ENCODE results near the gene RPRD1B. TPM values are rescaled to one million over a fixed set of nuclear protein-coding genes. Genes with fewer than 3 reads are reported as not detected.

The RPRD1B gene
- total RNA-seq, 2 experiments from 2014 or later: 54.8 to 55.7 TPM

- no peak for ATAC-seq (ENCODE audit: poor library complexity)
- CTCF ChIA-PET: no interaction called here
- Histone ChIP-seq H3K4me3 (ENCODE audit: low read length) (no peak overlapping the region), H3K27me3 (ENCODE audit: control insufficient read depth in 1 of 2, insufficient read depth in 2 of 2, low read length in 2 of 2) (no peaks in the 10 kb centered on the region), H3K4me1 (ENCODE audit: insufficient read depth, low read length) (peaks cover 3% of the 10 kb centered on the region), H3K36me3 (ENCODE audit: insufficient read depth, low read length) (peaks cover 86% of the 10 kb centered on the region), H3K27ac (ENCODE audit: low read depth in 1 of 2, low read length in 2 of 2) (no peak overlapping the region), H3K9me3 (ENCODE audit: control insufficient read depth in 1 of 2, insufficient read depth in 1 of 2, low read length in 2 of 2) (no peaks in the 10 kb centered on the region)
- POLR2A ChIA-PET: no interaction called here
- Mint-ChIP-seq H3K27ac (no peak overlapping the region), H3K9me3 (no peaks in the 10 kb centered on the region), H3K4me3 (no peak overlapping the region), H3K27me3 (no peaks in the 10 kb centered on the region), H3K4me1 (ENCODE audit: low read depth) (peaks cover 9% of the 10 kb centered on the region), H3K36me3 (ENCODE audit: low read depth) (peaks cover 22% of the 10 kb centered on the region)
- TF ChIP-seq, protein P1, sequence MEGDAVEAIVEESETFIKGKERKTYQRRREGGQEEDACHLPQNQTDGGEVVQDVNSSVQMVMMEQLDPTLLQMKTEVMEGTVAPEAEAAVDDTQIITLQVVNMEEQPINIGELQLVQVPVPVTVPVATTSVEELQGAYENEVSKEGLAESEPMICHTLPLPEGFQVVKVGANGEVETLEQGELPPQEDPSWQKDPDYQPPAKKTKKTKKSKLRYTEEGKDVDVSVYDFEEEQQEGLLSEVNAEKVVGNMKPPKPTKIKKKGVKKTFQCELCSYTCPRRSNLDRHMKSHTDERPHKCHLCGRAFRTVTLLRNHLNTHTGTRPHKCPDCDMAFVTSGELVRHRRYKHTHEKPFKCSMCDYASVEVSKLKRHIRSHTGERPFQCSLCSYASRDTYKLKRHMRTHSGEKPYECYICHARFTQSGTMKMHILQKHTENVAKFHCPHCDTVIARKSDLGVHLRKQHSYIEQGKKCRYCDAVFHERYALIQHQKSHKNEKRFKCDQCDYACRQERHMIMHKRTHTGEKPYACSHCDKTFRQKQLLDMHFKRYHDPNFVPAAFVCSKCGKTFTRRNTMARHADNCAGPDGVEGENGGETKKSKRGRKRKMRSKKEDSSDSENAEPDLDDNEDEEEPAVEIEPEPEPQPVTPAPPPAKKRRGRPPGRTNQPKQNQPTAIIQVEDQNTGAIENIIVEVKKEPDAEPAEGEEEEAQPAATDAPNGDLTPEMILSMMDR (IDR thresholded peaks at IDR 0.05): no peak
- intact Hi-C loops (cut with DNase I, micrococcal nuclease): no loop called here
- no peak for DNase-seq
These were observed 27.6 kb downstream of the RPRD1B start for GRCh38 chr20:38061109-38061508.

GRCh38 chr20:38062890-38063289, 29.3 kb downstream of the RPRD1B start:
- Histone ChIP-seq H3K36me3 (ENCODE audit: insufficient read depth, low read length) (peaks cover 94% of the 10 kb centered on the region), H3K27me3 (ENCODE audit: control insufficient read depth in 1 of 2, insufficient read depth in 2 of 2, low read length in 2 of 2) (no peaks in the 10 kb centered on the region), H3K27ac (ENCODE audit: low read depth in 1 of 2, low read length in 2 of 2) (no peak overlapping the region), H3K4me3 (ENCODE audit: low read length) (no peak overlapping the region), H3K9me3 (ENCODE audit: control insufficient read depth in 1 of 2, insufficient read depth in 1 of 2, low read length in 2 of 2) (no peaks in the 10 kb centered on the region), H3K4me1 (ENCODE audit: insufficient read depth, low read length) (no peaks in the 10 kb centered on the region)
- TF ChIP-seq, protein P1 (IDR thresholded peaks at IDR 0.05): no peak
- CTCF ChIA-PET: interaction anchor here (0.6 to 1.7 kb wide), 2 partner anchors 10 to 11 kb away, joined by 3 to 5 read pairs; no protein-coding TSS in a partner anchor
- Mint-ChIP-seq H3K36me3 (ENCODE audit: low read depth) (peaks cover 8% of the 10 kb centered on the region), H3K9me3 (no peaks in the 10 kb centered on the region), H3K4me1 (ENCODE audit: low read depth) (no peaks in the 10 kb centered on the region), H3K4me3 (no peak overlapping the region), H3K27ac (no peak overlapping the region), H3K27me3 (no peaks in the 10 kb centered on the region)
- no peak for ATAC-seq (ENCODE audit: poor library complexity)
- intact Hi-C loops (cut with DNase I, micrococcal nuclease): no loop called here
- DNase-seq: no peak
- POLR2A ChIA-PET: no interaction called here

DNA sequence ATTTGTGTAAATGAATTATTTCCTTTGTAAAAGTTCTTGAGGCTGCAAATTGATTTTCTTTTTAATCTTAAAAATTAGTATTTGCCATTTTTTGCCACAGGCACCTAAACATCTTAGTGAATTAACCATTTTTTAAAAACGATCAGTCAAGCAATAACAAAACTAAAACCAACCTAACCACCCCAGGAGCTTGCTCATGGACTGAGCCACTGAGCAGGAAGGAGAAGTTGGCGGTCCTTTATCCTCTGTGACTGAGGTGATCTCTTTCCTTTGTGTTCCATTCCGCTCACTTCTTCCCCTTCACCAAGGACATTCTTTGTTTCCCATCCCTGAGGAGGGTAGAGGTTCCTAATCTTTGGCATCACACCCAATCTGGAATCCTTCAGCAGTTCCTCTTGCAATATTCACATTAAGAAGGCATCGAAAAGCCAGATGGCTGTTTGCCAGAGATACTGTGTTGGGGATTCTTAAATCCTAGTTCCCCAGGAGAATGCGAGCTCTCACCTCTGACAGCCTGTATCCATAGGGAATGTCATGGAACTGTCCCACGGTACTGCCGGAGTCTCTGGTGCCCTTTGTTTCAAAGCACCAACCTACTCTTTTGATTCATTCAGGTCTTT, 30.5 kb downstream of the RPRD1B start:
- Histone ChIP-seq H3K9me3 (ENCODE audit: control insufficient read depth in 1 of 2, insufficient read depth in 1 of 2, low read length in 2 of 2) (no peaks in the 10 kb centered on the region), H3K4me3 (ENCODE audit: low read length) (no peak overlapping the region), H3K36me3 (ENCODE audit: insufficient read depth, low read length) (peaks cover 95% of the 10 kb centered on the region), H3K27ac (ENCODE audit: low read depth in 1 of 2, low read length in 2 of 2) (no peak overlapping the region), H3K4me1 (ENCODE audit: insufficient read depth, low read length) (no peaks in the 10 kb centered on the region), H3K27me3 (ENCODE audit: control insufficient read depth in 1 of 2, insufficient read depth in 2 of 2, low read length in 2 of 2) (no peaks in the 10 kb centered on the region)
- POLR2A ChIA-PET: no interaction called here
- no peaks in the 10 kb centered on the region for H3K36me3 Mint-ChIP-seq (ENCODE audit: low read depth)
- DNase-seq: no peak
- H3K4me3 Mint-ChIP-seq: no peak overlapping the region
- no peaks in the 10 kb centered on the region for H3K9me3 Mint-ChIP-seq
- TF ChIP-seq, protein P1 (IDR thresholded peaks at IDR 0.05): no peak
- CTCF ChIA-PET: no interaction called here
- no peak overlapping the region for H3K27ac Mint-ChIP-seq
- no peaks in the 10 kb centered on the region for H3K27me3 Mint-ChIP-seq
- ATAC-seq (ENCODE audit: poor library complexity): no peak
- intact Hi-C loops (cut with DNase I, micrococcal nuclease): no loop called here
- H3K4me1 Mint-ChIP-seq (ENCODE audit: low read depth): no peaks in the 10 kb centered on the region

All from CD4-positive, alpha-beta T cell (primary cell).